GM12891 (cell line): Measurements from ENCODE around the gene TMEM8B.

ENCODE experiments used
- POLR2A ChIP-seq: IDR thresholded peaks from 2 replicates; pipeline ENCODE4 v1.6.1; 2011; ENCODE audit warnings: low read depth, low read length, control low read depth
- POLR2AphosphoS5 ChIP-seq: IDR thresholded peaks from 2 replicates; pipeline ENCODE4 v1.6.1; 2011; ENCODE audit warnings: low read depth, low read length, control low read depth
- SPI1 ChIP-seq: IDR thresholded peaks from 2 replicates; pipeline ENCODE4 v1.6.1; 2011; ENCODE audit warnings: low read depth, low read length, control low read depth
- TAF1 ChIP-seq: IDR thresholded peaks from 2 replicates; pipeline ENCODE4 v1.6.1; 2011; ENCODE audit warnings: low read depth, low read length, control low read depth

GRCh38 chr9:35861161-35861897 is 32.3 kb downstream of the TMEM8B start:
- TF ChIP-seq POLR2A: no peak
- TF ChIP-seq POLR2AphosphoS5: no peak
- TF ChIP-seq SPI1: no peak
- no peak for TF ChIP-seq TAF1
